Raji (cell line): ENCODE data around the gene CSF1.

Source experiments
- POLR2A ChIP-seq: IDR thresholded peaks from 2 replicates; pipeline ENCODE4 v1.6.1; 2011; ENCODE audit warnings: low read depth, low read length, control low read depth; ENCODE audit not compliant: insufficient read depth

The CSF1 gene

DNA sequence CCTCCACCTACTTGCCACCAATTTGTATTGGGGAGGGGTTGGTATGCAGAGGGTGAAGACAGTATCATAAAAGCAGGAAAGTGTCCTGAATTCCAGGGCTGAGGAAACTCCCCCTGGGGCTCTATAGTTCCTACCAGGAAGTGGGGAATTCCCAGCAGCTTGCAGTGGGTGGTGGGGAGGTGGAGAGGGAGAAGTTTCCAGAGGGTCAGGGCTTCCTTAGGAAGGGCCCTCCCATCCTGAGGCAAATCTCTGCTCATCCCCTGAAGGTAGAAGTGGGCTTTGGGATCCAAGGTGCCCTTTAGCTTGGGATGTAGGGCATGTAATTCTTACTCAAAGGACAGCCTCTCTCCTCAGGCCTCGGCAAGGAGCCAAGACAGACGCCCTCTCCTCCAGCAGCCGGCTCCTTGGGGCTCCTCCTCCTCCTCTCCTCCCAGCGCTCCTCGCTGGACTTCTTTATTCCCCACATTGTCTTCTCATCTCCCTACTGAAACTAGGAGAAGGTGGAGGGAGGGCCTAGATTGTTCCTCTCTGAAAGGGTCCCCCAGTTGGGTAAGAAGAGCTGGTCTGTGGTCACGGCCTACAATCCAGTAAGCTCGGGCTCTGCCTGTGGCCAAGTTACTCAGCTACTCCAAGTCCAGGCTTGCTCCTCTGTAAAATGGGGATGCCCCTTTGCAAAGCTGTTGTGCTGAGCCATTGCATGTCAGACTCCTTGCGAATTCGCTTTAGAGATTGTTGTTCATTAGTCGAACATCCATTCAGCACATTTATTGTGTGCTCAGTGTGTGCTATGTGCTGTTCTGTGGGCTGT is 17.9 kb upstream of the CSF1 start:
- TF ChIP-seq POLR2A: no peak

DNA sequence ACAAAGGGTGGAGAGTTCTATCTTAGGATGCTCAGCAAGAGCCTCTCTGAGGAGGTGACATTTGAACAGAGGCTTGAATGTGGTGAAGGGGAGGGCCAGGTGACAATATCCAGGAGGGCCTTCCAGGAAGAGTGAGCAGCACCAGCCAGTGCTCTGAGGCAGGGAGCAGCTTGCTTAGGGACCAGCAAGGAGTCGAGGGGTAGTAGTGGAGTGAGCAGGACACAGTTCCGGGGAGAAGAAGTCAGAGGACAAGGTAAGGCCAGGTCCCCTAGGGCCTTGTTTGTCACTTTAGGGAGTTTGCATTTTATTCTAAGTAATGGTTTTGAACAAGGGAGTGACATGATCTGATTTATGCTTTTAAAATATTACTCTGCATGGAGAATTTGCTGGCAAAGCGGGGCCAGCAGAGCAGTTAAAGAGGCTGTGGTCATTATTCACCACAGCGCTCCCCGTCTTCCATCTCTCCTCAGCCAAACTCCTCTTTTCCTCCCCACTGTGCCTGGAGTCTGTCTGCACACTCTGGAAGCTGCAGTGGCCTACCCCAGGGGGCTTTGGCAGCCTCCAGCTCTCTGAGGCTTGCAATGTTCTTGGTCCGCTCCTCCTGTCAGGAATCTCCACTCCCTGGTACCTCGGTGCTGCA is 17.0 kb upstream of the CSF1 start:
- TF ChIP-seq POLR2A: no peak

DNA sequence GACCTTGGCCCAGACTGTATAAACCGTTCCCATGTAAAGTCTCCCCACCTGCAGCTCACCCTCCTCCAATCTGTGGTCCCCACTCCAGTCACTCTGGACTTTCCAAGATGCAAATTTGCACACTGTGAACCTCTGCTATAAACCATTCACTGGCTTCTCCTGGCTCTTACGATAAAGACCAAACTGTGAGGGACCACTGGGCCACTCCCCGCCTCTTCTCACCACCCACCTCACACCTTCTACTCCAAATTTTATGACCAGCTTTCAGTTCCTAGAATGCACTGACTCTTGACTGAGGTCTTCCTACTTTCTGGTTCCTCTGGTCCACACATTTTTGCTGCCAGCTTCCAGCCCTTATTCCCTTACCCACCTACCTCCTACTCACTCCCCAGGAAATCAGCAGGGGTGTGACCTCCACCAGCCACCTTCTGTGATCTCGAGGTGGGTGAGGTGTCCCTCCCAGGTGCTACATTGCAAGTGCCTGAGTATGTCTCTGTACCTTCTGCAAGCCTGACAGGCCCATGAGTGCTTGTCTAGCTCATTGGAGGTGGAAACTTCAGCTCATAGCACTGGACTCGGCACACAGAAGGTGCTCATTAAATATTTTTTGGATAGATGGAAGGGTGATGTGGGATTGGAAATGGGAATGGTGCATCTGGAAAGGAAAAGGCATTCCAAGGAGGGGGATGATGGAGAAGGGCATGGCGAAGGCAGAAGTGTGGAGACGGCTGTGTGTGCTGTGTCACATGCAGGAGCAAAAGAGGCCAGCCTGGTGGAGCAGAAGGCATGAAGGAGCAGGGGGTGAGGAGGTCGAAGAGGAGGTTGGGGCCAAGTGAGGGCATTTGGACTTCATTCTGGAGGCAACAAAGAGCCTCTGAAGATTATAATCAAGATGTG is 15.6 kb upstream of the CSF1 start:
- TF ChIP-seq POLR2A: no peak

DNA sequence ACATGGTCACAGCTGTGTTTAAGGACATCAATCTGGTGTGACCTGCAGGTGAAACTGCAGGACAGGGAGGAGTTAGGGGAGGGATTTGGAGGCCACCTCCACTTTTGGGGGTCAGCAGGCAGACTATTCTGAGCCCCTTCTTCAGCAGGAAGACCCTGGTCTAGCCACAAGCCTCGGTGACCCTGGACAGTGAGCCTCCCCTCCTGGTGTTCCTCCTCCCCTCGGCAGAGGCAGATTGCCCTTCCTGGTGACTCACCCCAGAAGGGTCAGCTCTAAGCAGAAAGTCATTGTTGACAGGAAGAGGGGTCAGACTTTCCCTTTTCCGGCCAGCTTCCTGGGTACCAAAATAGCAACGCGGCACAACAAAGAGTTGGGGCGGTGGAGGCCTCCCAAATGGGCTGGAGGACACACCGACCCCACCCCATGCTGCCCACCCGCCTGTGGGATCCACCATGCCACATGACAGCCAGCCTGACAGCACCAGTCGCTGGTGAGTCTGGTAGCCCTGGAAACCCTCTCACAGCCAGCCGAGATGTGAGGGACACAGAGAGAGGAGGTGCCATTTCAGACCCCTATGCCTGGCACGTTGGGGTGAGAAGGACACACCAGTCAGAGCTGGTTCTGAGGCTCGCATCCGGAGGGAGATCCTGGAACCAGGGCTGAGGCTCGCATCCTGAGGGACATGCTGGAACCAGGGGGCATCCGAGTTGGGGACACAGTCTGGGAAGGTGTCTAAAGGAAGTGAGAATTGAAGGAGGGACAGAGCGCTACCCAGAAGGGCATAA is 14.7 kb upstream of the CSF1 start:
- no peak for TF ChIP-seq POLR2A

DNA sequence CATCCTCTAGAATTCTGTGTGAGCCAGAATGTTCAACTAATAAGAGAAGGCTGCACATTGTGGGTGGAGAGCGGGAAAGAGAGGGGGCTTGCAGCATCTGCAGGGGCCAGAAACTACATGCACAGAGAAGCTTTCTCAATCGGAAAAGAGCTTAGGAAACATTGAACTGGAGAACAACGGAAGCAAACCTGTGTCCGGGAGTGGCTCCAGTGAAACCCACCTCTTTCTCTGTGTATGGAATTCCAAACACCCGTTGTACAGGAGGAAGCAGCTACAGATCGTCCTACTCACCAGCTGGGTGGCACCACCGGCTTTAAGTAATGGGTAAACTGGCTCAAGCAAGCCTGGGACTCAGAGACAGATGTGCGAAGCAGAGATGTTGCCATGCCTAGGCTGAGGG is 14.0 kb upstream of the CSF1 start:
- no peak for TF ChIP-seq POLR2A

DNA sequence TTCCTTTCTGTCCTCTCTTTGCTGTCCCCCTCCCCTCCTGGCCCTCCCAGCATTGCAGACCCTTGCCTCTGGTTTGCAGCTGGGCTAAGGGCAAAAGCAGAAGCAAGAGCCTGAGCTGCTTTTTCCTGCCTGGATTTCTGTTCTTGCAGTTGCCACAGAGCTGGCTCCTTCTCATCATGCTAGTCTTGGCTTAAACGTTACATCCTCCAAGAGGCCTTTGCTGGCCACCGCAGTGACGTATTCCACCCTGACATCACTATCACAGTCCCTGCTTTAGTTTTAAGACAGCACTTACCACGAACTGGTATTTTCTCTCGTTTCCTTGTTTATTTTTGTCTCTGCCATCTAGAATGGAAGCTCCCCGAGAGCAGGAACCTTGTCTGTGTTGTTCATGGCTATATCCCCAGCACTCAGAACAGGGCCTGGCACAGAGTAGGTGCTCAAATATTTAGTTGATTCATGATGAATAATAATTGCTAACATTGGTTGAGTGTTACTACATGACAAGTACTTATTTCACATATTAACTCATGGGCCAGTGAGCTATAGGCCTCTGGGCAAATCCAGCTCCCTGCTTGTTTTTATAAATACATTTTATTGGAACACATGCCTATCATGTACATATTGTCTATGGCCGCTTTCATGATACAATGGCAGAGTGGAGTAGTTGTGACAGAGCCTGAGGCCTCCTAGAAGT is 13.2 kb upstream of the CSF1 start:
- no peak for TF ChIP-seq POLR2A

DNA sequence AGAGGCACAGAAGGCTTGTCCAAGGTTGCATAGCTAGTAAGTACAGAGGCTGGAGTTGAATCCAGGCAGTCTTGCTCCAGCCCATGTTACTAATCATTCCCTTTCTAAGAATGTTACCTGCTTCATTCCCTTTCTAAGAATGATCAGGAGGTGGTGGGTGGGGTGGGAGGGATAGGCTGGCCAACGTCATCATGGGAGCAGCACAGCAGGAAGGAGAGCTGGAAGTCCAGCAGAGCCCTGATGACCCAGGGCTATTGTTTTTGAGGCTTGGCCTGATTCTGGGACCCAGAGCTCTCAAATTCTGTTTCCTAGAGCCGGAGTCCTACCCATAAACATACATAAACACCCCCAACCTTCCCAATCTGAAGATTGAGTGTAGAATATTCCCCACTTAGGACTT is 11.8 kb upstream of the CSF1 start:
- no peak for TF ChIP-seq POLR2A

DNA sequence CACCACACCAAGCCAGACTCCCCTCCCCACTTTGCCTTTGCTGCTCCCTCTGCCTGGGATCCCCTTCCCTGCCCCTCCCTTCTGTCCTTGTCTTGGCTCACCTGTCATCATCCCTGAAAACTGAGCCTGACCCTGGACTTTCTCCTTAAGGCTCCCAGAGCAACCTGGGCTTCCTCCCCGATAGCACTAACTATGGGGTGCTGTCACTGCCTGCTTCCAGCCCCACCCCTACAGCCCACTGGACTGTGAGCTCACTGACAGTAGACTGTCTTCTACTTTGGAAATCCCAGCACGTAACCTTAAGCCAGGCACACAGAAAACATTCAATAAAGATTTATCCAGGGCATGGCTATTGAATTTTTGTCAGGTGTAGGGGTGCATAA is 9.5 kb upstream of the CSF1 start:
- no peak for TF ChIP-seq POLR2A

DNA sequence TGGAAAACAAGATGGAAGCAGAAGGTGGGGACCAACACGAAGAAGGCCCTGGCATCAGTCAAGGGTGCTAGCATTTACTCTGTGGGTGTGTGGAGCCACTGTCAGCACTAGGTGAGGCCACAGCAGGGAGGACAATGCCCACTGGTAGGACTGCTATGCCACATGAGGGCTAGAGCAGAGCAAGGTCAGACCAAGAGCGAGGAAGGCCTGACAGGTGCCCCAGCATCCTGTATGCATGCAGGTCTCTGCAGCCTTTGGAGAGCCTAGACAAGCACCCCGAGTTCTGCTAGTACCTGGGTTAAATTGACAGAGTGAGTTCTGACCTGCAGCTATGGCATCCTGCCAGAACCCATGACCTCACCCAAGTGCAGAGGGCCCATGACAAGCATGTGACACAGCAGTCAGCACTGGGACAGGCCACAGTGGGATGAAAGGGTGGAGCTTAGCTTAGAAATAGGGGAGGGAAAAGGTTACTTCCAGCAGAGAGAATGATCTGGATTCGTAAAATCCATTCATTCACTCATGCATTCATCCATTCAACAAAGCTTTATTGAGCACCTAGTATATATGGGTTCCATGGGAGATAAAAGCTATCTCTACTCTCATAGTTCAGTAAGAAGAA is 9.0 kb upstream of the CSF1 start:
- TF ChIP-seq POLR2A: no peak

DNA sequence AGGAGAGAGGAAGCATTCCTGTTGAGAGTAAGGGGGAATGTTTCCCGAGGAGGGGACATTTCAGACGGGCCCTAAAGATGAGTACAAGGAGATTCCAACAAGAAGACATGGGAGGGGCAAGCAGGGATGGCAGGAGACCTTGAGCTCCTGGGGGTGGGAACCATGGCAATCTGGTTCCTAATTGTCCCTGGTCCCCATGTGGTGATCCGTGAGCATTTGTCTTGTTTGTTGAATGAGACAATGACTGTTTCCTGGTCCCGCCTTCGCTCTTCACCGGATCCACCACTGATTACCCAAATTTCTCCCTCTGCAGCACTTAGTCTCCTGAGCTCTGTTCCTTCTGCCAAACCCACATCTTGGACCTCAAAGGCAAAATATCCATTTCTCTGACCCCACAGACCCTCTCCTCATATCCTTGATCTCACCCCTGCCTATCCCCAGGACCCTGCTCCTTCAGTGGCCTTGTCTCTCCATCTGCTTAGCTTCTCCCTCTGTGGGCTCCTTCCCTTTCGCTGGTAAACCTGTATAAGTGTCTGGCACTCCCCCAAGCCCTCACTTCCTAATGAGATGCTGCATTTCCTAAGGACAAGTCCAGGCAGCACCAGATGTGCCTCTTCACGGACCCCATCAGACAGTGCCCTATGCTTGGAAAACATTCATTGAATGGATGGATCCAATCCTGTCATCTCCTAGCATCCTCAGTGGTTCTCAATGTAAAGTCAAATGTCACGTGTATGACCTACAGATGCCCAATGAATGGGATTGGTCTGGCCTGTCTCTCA is 8.3 kb upstream of the CSF1 start:
- TF ChIP-seq POLR2A: no peak

DNA sequence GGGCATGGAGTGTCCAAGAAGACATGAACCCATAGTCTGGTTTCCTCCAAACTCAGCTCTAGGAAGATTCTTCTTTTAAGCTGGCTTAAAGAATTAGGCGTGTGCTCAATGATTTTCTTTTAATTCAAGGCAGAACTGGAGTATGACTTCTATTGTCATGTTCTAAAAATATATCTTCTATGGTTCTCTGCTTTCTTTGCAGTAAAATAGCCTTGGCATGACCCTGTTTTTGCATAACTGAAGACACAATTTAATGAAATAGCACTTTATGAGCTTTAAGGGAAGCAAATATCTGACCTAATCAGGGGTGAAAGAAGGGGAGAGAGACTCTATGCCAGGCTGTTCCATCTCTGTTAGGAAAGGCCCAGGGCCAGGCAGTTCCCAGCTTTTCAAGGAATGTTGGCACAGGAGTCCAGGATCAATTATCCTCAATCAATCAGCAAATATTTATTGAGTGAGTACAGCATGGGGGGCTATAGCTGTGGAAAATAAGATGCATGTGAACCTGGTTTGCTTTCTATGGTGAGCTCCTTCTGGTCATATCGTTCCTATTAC is 7.2 kb upstream of the CSF1 start:
- no peak for TF ChIP-seq POLR2A

DNA sequence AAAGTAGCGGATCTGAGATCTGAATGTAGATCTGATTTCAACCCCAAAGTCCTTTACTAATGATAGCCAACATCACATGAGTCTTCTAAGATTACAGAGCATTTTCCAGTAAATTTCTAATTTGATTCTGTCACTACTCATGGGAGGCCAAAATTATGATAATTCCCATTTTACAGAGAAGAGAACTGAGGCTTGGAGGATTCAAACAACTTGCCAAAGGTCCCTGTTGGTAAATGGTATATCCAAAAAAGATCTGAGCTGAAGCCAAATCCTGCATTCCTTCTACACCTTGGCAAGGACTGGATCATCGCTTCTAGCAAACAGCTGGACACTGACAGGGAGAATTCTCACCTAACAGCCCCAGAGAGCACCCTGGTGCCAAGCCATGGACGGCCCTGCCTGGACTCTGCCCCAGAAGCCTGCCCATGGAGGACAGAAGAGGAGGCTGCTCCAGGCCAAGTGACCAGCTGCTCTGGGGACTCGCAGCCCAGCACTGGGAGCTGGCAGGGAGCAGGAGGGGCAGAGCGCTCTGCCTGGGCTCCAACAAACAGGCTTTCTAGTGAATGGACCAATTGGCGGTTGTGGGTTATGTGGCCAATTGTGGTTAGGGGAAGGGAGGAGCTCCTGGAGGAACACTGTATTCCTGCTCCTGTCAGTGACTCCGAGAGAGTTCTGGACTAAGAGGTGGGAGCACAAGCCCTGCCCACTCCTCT is 6.4 kb upstream of the CSF1 start:
- TF ChIP-seq POLR2A: no peak

DNA sequence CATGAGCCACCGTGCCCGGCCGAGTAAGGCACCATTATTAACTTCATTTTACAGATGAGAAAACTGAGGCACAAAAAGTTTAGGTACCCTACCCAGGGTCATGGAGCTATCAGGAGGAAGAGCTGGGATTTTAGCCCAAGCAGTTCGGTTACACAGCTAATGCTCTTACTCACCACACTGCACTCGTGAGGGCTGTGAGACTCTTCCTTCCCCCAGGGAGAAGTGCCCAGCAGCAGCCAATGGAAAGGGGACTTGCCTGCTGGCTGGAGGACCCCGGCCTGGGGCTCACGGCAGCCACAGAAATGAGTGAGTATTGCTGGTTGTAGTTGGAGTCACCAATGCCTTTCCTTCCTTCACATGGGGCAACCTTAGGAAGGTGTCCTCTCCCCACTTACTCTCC is 5.2 kb upstream of the CSF1 start:
- TF ChIP-seq POLR2A: no peak
